GM21786 (cell line): Measurements from ENCODE around the gene SEC14L1.

Source experiments
- ATAC-seq: cut with Tn5 transposase; IDR thresholded peaks from one replicate; pipeline ENCODE4 v1.9.1; 2021; ENCODE audit not compliant: unreplicated experiment

SEC14L1 gene

DNA sequence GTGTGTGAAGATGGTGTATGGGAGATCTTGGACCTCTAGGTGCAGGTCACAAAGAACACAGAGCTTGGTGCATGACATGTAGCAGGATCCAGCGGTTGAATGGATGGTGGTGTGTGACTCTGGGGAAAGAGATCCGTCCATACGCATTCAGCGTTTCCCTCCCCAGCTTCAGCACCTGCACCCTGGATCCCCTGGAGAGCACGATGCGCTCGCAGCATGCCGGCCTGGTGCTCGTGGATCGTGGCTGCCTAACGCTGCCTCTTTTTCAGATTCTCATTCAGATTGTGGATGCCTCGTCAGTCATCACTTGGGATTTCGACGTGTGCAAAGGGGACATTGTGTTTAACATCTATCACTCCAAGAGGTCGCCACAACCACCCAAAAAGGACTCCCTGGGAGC is 70.9 kb downstream of the SEC14L1 start:
- no peak for ATAC-seq

- peak; percentile 85 for ATAC-seq
These were observed 71.5 kb downstream of the SEC14L1 start for GRCh38 chr17:77212081-77212832.

- no peak for ATAC-seq
These were observed 72.3 kb downstream of the SEC14L1 start for GRCh38 chr17:77212833-77213777.

GRCh38 chr17:77213778-77214132 is 73.0 kb downstream of the SEC14L1 start:
- ATAC-seq = no peak

- ATAC-seq = no peak
These were observed 73.6 kb downstream of the SEC14L1 start for GRCh38 chr17:77214328-77214727.

DNA sequence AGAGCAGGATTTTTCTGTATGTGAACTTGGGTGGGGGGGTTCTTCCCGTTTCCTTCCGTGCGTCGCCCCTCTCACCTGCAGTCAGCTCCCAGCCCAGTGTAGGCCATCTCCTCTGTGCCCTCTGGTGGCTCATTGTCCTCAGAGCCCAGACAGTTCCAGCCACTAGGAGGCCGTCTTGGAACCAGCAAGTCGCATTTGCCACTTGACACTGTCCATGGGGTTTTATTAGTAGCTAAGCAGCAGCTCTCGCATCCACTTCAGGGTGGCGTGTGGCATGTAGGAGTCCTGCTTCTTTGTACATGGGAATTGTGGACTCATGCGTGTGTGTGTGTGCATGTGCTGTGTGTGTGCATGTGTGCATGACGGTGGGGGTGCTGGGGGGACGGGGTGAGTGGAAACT is 74.0 kb downstream of the SEC14L1 start:
- ATAC-seq = no peak

- no peak for ATAC-seq
These were observed 74.5 kb downstream of the SEC14L1 start for GRCh38 chr17:77215281-77215680.

DNA sequence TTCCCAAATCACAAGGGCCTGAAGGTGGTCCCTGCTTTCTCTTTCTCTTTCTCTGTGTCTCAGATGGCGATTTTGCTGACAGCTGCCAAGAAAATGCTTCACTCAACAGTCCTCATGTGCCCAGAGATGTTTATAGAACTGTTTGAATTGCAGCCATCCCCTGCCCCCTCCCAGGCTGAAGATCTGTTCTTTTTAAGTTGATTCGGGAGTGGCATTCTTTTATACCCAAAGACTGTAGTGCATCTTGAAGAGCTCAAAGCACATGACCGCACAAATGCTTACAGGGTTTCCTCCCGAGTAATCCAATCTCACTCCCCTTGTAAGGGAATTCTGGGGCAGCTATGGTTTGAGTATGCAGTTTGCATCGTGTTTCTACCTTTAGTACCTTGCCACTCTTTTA is 75.7 kb downstream of the SEC14L1 start:
- no peak for ATAC-seq

GRCh38 chr17:77217123-77217522 is 76.4 kb downstream of the SEC14L1 start:
- ATAC-seq = no peak

GRCh38 chr17:77217566-77217965 is 76.8 kb downstream of the SEC14L1 start:
- no peak for ATAC-seq

GRCh38 chr17:77218902-77219301 is 78.1 kb downstream of the SEC14L1 start:
- no peak for ATAC-seq

- ATAC-seq = no peak
These were observed 81.6 kb downstream of the SEC14L1 start for GRCh38 chr17:77222356-77222755.

DNA sequence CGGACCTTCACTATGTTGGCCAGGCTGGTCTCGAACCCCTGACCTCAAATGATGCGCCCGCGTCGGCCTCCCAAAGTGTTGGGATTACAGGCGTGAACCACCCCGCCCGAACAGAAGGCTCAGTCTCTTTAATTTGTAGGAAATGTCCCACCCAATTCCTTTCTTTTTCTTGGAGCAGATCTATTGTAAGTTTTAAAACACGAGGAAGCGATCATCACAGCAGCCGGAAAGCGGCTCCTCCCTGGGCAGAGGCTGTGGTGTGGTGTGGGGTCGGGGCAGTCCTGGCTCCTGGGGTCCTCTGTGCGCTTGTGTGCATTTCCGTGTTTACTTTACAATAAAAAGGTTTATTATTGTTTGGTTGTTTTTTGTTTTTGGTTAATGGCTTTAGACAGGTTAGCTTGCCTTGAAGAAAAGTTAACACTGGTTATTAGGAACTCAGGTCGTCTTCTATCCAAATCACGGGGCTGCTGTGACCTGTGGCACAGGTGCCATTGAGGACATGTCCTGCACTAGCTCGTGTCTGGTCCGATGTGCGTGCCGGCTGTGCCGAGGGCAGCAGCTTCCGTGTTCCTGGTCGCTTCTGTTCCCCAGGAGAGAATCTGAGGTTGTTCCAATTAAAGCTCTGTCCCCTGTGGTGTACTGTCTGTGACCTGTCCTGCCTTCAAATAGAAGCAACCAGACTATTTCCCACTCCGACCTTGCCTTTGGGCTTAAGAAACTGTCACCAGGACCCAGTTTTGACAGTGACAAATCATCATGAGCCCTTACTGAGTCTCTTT is 83.1 kb downstream of the SEC14L1 start:
- no peak for ATAC-seq

- no peak for ATAC-seq
These were observed 84.5 kb downstream of the SEC14L1 start for GRCh38 chr17:77225265-77225664.

- no peak for ATAC-seq
These were observed 86.9 kb downstream of the SEC14L1 start for GRCh38 chr17:77227461-77228240.

DNA sequence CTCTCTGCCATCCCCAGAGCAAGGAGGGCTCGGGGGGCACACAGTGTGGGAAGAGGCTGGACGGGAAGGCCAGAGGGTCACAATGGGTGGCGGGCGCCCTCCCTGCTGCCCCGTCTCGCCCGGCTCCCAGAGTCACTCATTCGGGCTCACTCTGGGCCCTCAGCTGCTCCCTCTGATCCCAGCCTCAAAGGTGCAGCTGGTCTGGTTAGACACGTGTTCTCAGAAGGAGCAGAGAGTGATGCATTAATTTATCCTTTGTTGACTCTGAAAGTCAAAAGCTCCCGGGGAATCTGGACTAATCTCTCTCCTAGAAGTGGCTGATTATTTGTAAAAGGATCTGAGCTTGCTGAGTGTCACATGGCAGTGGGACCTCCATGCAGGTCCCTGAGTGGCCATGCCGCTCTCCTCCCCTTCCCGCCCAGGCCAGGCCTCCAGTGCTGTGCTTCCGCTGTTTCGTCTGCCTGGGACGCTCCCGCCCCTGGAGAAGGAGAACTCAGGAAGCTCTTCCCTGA is 87.5 kb downstream of the SEC14L1 start:
- no peak for ATAC-seq

DNA sequence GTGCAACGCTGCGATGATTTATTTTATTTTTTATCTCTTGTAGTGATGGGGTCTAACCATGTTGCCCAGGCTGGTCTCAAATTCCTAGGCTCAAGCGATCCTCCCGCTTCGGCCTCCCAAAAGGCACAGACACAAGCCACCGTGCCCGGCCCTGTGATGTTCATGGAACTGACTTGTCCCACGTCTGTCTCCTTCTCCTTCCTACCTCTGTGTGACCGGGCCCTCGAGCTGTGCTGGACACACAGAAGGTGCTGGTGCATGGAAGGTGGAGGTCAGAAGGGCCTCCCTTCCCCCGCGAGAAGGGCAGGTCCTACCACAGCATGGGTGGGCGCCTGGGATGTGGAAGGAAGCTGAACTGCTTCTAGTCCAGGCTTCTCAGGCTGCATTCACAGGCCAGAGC is 88.0 kb downstream of the SEC14L1 start:
- no peak for ATAC-seq

DNA sequence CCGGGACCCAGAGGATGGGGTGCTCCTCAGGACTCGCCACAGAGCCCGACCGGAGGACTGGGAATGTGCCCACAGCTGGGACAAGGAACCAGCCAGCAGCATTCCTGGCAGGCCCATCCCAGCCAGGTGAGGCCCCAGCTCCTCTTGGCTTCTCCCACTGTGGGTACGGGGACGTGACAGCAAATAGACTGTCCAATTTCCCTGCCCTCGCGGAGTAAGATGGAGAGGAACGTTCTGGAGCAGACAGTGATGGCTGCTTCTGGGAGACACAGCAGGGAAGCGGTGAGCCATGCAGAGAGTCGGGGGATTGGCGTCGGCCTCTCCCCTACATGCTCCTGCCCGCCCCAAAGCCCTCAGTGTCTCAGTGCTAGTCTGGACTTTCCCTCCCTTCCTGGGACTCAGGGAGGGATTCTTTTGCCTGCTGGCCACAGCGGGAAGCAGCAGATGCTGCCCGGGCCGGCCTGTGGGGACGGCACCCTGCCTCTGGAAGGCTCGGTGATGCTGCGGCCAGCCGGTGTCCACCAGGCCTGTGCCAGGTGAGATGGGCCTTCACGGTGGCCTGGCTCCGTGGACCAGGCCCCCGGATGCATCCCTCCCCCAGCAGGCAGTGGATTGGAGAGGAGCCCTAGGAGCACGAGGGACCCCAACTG is 89.1 kb downstream of the SEC14L1 start:
- no peak for ATAC-seq

DNA sequence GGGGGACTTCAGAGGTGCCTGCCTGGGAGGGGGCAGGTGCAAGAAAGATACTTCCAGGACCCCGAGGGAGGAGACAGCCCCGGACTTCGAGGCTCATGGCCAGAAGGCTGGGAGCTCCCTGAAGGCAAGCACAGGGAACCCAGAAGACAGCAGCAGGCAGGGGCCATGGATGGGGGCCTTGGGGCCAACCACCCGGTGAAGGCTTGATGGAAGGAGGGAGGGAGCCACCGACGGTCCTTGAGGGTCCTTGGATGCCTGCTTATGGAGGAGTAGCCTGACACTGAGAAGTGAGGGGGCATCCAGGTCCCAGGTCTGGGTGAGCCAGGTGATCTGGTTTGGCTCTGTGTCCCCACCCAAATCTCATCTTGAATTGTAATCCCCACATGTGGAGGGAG is 89.7 kb downstream of the SEC14L1 start:
- ATAC-seq = no peak
